ENCODE results near the gene NEK7. TPM values are rescaled to one million over a fixed set of nuclear protein-coding genes. Genes with fewer than 3 reads are reported as not detected.

Gene NEK7
- total and polyA plus RNA-seq, 10 donors = 16.9 to 120 (median 73.2) TPM

GRCh38 chr1:198228925-198229324, 72.1 kb downstream of the NEK7 start:
- H3K9me3 ChIP-seq = peaks cover 0 to 21% (median 14%) of the 10 kb centered on the region in 8 donors
- intact Hi-C loops (cut with DNase I; ENCODE audit: low total_unique reads) = no loop called here
- H3K36me3 ChIP-seq = peaks cover 0 to 6% (median 0%) of the 10 kb centered on the region in 6 donors
- WGBS, 5 donors = 85 to 92% (median 88%) methylated on average over 2 of the region's 2 CpGs
- no peak overlapping the region for H3K4me3 ChIP-seq
- H3K27ac ChIP-seq = no peak overlapping the region
- DNase-seq = no peak
- TF ChIP-seq, protein P1, sequence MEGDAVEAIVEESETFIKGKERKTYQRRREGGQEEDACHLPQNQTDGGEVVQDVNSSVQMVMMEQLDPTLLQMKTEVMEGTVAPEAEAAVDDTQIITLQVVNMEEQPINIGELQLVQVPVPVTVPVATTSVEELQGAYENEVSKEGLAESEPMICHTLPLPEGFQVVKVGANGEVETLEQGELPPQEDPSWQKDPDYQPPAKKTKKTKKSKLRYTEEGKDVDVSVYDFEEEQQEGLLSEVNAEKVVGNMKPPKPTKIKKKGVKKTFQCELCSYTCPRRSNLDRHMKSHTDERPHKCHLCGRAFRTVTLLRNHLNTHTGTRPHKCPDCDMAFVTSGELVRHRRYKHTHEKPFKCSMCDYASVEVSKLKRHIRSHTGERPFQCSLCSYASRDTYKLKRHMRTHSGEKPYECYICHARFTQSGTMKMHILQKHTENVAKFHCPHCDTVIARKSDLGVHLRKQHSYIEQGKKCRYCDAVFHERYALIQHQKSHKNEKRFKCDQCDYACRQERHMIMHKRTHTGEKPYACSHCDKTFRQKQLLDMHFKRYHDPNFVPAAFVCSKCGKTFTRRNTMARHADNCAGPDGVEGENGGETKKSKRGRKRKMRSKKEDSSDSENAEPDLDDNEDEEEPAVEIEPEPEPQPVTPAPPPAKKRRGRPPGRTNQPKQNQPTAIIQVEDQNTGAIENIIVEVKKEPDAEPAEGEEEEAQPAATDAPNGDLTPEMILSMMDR (IDR thresholded peaks at IDR 0.05 in 8 of 11, conservative IDR thresholded peaks at IDR 0.05 in 3 of 11) = no peak
- TF ChIP-seq POLR2AphosphoS5 (IDR thresholded peaks at IDR 0.05) (no peak), POLR2A (IDR thresholded peaks at IDR 0.05) (no peak)
- no peaks in the 10 kb centered on the region for H3K27me3 ChIP-seq (replicated peaks in 1 of 7)
- peaks cover 0 to 27% (median 10%) of the 10 kb centered on the region in 6 donors for H3K4me1 ChIP-seq

DNA sequence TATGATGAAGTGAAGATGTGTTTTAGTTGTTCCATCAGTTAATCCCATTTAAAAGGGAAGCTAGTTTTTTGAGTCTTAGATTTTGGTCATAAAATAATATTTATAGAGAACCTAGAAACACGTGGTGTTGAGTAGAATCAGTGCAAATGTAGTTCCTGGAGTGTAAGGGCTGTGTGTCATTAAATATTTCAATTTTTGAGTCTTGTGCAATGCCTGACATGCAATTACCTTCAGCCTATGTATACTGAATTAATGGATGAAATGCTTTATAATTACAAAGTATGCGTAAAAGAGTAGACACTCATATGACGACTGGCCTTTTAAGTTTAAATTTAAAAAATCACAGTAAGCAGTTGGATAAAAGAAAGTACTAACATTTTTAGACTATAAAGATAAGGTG, 75.0 kb downstream of the NEK7 start:
- H3K27me3 ChIP-seq (replicated peaks in 1 of 7) = no peaks in the 10 kb centered on the region
- intact Hi-C loops (cut with DNase I; ENCODE audit: low total_unique reads) = no loop called here
- no peak for TF ChIP-seq POLR2A (IDR thresholded peaks at IDR 0.05)
- TF ChIP-seq POLR2AphosphoS5 (IDR thresholded peaks at IDR 0.05) = no peak
- TF ChIP-seq, protein P1 (IDR thresholded peaks at IDR 0.05 in 8 of 11, conservative IDR thresholded peaks at IDR 0.05 in 3 of 11) = no peak
- no peak overlapping the region for H3K4me3 ChIP-seq
- H3K4me1 ChIP-seq = peaks cover 11 to 42% (median 23%) of the 10 kb centered on the region in 6 donors
- H3K27ac ChIP-seq = no peak overlapping the region
- peaks cover 0 to 20% (median 8%) of the 10 kb centered on the region in 8 donors for H3K9me3 ChIP-seq
- DNase-seq = no peak
- WGBS, 5 donors = 86 to 94% (median 88%) methylated on average over 3 of the region's 3 CpGs
- H3K36me3 ChIP-seq = peaks cover 0 to 10% (median 0%) of the 10 kb centered on the region in 6 donors

DNA sequence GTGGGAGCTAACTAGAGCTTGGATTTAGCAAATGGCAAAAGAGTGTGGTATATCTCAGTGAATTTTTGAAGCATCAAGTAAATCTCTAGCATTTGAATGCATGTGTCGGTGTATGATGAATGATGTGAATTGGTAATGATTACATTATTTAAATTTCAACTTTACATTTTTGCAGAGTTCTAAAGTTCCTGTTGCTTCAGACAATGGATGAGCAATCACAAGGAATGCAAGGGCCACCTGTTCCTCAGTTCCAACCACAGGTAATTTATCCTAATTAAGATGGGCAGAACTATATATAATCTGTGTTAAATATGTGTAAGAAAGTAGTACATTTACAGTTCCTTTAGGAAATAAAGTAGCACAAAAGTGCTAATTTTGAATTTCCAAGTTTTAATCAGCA, 75.6 kb downstream of the NEK7 start:
- Histone ChIP-seq H3K4me1 (peaks cover 11 to 42% (median 24%) of the 10 kb centered on the region in 6 donors), H3K36me3 (peaks cover 0 to 12% (median 0%) of the 10 kb centered on the region in 6 donors), H3K27me3 (replicated peaks in 1 of 7) (no peaks in the 10 kb centered on the region), H3K4me3 (no peak overlapping the region), H3K9me3 (peaks cover 0 to 14% (median 2%) of the 10 kb centered on the region in 8 donors), H3K27ac (no peak overlapping the region)
- no peak for DNase-seq
- TF ChIP-seq POLR2AphosphoS5 (IDR thresholded peaks at IDR 0.05) (no peak), POLR2A (IDR thresholded peaks at IDR 0.05) (no peak)
- TF ChIP-seq, protein P1 (IDR thresholded peaks at IDR 0.05 in 8 of 11, conservative IDR thresholded peaks at IDR 0.05 in 3 of 11) = no peak
- intact Hi-C loops (cut with DNase I; ENCODE audit: low total_unique reads) = no loop called here
- whole genome bisulfite sequencing, 5 donors = 90 to 98% (median 95%) methylated on average over 1 of the region's 1 CpG

DNA sequence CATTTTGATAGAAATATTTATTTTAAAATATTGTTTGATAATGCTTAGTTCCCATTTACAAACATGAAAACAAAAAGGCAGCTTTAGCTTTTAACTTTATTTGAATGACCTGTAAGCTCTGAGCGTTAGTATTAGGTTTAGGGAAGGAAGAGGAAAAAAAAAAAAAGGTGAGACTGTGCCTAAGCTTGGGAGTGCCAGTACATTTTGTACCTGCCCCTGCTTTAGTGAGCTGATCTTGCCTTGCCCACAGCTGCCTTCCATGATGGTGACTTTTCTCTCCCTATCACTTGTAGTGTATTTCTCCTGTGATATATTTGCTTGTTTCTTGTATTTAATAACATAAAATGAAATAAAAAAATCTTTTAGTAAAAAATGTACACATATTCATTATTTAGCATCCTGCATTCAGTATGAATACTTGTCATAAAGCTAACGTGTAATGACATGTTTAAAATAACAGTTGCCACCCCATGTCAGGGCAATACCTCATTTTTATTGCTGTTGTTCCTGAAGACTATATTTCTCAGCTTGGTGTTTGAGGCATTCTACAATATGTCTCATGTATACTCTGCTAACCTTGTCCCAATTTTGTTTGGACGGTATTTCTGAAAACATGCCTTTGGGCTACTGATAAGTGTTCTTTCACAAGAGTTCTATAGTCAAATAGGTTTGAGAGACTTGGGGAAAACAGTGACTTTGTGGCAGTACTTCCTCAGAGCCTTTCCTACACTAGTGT, 76.3 kb downstream of the NEK7 start:
- Histone ChIP-seq H3K27me3 (replicated peaks in 1 of 7) (no peaks in the 10 kb centered on the region), H3K4me3 (no peak overlapping the region), H3K4me1 (peaks cover 11 to 50% (median 27%) of the 10 kb centered on the region in 6 donors), H3K27ac (no peak overlapping the region), H3K9me3 (peaks cover 0 to 12% (median 0%) of the 10 kb centered on the region in 8 donors), H3K36me3 (peaks cover 0 to 12% (median 0%) of the 10 kb centered on the region in 6 donors)
- WGBS, 5 donors = 75 to 84% (median 81%) methylated on average over 3 of the region's 3 CpGs
- TF ChIP-seq POLR2A (IDR thresholded peaks at IDR 0.05) = no peak
- TF ChIP-seq, protein P1 (IDR thresholded peaks at IDR 0.05 in 8 of 11, conservative IDR thresholded peaks at IDR 0.05 in 3 of 11) = no peak
- no peak for TF ChIP-seq POLR2AphosphoS5 (IDR thresholded peaks at IDR 0.05)
- intact Hi-C loops (cut with DNase I; ENCODE audit: low total_unique reads) = no loop called here
- DNase-seq = no peak

Measured in spleen (tissue), 11 donors.